ACHN (cell line): ENCODE results near the gene SNX9.
A peak's percentile ranks its signal among the peaks of the same experiment; 100 is the strongest.
"Not testable (repeated sequence)": the region's sequence is repeated elsewhere in the genome, so short reads cannot be mapped to it uniquely, and the experiment has no call there.

Experiments
- DNase-seq: peaks from one replicate; pipeline ENCODE4 v3.0.0-alpha.2; 2015
- in situ Hi-C: cut with HindIII; loops from 2 replicates; pipeline ENCODE4 v1.10.0; 2017; ENCODE audit warnings: low sequenced_read_pairs, low pct_ligation_motif_present, low pct_unique_long_range_greater_than_20kb

The SNX9 gene

DNA sequence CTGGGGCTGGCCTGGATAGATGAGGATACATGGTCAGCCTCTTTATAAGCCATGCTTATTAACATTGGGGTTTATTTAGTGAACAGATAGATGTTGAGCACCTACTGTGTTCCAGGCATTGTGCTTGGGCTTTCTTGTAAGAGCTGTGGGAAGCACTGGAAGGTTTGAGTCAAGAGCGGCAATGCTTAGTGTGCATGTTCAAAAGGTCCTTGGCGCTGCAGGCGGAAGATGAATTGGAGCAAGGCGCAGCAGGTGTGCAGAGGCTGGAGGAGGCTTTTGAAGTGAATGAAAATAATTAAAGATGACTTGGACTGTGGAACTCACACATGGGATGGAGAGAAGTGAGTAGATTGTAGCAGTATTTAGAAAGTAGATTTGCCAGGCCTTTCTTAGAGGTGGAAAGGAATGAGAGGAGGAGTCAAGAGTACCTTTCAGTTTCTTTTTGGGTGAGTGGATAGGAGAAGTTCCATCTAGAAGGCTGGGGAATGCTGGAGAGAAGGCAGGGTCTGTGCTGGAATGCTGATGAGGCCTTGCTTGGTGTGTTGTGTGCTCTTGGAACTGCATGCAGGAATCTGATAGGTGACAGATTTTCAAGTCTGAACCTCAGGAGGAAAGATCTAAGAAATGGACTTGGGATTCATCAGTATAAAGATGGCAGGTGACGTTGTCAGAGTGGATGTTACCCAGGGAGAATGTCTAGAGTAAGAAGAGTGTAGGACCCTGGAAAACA, 26.4 kb downstream of the SNX9 start:
- in situ Hi-C loops: no loop called here

DNA sequence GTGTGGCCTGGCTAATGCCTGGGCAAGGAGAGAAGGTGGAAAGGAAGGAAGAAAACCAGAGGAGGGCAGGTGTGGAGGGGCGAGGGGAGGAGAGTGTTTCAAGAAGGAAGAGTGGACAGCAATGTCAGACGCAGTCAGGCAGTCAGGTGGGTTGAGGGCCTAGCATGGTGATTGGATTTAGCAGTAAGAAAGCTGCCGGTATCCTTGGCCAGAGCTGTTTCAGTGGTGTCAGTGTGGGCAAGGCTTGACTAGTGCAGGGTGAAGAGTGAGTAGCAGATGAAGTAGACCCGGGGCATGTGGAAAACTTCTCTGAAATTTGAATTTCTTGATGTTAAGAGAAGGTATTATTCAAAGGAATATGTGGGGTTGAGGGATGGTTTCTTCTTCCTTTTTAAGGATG, 27.0 kb downstream of the SNX9 start:
- no peak for DNase-seq
- in situ Hi-C loops: no loop called here

More for the DNA sequence above, 26.4 kb downstream of the SNX9 start:
- no peak for DNase-seq

DNA sequence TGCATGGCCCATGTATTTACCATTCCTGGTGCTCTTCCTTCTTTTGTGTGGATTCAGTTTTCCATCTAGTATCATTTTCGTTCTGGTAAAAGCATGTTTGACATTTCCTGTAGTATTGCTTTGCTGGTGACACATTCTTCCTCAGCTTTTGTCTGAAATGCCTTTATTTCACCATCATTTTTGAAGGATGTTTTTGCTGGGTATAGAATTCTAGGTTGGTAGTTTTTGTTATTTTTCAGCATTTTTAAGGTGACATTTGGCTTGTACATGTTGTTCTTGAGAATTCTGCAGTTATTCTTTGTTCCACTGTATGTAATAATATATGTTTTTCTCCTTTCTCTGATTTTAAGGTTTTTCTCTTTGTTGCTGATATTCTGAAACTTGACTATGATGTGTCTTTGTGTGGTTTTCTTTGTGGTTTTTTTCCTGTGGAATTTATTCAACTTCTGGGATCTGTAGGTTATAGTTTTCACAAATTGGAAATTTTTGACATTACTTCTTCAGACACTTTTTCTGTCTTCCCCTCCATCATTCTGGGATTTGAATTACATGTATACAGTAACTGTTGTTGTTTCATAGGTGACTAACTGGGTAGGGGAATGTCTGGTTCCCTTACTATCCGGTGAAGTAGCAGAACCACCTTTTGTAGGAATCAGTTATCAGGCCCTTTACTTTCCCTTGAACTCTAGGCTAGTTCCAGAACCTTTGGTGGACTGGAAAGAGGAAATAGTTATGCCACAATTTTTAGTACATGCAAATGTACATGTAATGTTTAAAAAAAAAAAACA, 30.2 kb downstream of the SNX9 start:
- DNase-seq: no peak
- in situ Hi-C loops: no loop called here

DNA sequence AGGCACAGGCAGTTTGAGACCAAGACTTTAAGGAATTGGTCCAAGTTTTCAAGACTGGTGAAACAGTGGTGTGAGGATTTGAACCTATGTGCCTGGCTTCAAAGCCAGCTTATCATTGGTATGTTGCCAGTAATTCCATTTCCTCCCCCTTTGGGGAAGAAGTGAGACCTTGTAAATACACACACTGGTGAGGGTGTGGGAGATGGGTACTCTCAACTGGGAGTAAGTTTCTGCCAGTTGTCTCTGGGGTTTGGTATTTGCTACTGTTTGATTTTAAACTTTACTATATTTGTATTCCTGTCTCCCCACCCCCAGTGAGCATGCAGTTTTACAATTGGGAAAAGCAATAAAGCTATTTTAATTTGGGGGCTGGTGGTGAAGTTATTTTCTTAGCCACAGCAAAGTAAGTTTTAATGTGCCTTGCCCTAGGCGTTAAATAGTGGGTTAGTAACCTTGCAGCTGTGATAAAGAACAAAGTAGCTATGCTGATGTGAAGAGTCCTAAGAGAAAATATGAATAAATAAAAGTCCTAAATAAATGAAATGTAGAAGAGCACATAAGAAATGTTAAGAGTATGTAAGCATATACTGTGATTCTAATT, 31.0 kb downstream of the SNX9 start:
- in situ Hi-C loops: no loop called here
- DNase-seq: no peak

DNA sequence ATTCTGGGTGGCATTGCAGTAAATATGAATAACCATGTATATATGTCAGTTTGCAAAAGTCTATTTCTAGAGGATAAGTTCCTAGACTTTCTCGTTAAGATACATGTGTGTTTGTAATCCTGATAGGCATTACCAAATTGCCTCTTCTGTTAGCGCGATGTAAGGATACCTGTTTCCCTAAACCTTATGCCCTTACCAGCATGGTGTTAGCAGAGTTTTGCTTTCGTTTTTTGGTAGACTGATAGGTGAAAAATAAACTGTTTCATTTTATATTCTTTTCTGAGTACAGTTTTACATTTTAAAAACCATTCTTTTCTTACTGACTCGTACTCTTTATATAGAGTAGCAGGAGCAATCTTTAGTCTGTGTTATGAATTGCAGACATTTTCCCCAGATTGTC, 32.3 kb downstream of the SNX9 start:
- in situ Hi-C loops: no loop called here
- no peak for DNase-seq

DNA sequence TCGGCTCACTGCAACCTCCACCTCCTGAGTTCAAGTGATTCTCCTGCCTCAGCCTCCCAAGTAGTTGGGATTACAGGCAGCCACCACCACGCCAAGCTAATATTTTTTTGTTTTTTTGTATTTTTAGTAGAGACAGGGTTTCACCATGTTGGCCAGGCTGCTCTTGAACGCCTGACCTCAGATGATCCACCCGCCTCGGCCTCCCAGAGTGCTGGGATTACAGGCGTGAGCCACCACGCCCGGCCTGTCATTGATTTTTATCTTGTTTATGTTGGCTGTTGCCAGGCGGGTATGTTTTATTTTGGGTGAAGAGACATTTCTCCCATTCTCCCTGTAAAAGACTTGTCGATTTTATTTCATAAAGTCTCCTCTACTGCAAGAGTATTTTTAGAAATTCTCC, 32.8 kb downstream of the SNX9 start:
- in situ Hi-C loops: not testable (repeated sequence)

DNA sequence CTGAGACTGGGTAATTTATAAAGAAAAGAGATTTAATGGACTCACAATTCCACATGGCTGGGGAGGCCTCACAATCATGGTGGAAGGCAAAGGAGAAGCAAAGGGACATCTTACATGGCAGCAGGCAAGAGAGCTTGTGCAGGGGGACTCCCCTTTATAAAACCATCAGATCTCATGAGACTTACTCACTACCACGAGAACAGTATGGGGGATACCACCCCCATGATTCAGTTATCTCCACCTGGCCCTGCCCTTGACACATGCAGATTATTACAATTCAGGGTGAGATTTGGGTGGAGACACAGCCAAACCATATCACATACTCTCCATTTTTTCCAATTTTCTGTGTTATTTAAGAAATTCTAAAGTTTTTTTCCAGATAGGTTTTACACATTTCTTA, 35.6 kb downstream of the SNX9 start:
- DNase-seq, in situ Hi-C loops: not testable (repeated sequence)

More for the DNA sequence above, 32.8 kb downstream of the SNX9 start:
- DNase-seq: not testable (repeated sequence)

DNA sequence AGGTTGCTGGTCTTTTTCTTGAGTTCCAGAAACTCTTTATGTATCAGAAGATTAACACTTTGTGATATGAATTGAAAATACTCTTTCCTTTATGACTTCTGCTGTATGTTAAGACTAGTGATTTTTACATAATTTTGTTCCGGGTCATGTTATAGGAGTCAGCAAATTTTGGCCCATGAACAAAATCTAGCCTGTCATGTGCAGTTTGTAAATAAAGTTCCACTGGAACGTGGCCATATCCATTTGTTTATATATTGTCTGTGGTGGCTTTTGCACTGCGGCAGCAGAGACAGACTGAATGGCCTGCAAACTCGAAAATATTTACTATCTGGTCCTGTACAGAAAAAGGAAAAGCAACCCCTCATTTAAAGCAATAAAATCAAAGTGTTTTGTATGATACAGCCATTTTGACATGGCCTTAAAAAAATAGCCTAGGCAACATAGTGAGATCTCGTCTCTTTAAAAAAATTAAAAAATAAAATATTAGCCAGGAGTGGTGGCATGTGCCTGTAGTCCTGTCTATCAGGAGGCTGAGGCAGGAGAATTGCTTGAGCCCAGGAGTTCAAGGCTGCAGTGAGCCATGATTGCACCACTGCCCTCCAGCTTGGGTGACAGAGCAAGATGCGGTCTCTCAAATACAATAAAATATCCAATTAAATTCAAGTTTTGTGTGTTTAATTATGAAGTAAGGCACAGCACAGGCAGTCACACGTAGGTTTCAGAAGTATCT, 36.9 kb downstream of the SNX9 start:
- in situ Hi-C loops: no loop called here
- DNase-seq: no peak

DNA sequence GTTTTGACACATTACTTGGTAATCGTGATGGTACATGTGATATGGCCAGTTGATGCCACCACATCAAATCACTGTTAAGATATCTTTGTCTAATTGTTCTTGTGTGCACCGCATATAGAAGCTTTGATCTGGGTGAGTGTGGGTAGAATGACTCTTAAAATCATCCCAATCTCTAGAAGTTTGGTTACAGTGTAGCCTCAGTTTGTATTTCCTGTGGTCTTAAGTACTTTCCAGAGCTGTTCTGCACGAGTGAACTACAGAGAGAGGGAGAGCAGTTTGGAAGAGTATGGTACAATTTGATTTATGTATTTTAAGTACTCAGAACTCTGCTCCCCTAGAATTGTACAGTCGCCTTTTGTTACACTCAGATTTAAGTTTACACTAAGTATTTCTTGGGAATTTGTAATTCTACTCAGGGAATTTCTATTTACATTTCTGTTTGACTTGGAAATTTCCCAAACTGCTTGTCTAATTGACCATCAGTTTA, 37.5 kb downstream of the SNX9 start:
- in situ Hi-C loops: no loop called here
- peak; percentile 10 for DNase-seq

DNA sequence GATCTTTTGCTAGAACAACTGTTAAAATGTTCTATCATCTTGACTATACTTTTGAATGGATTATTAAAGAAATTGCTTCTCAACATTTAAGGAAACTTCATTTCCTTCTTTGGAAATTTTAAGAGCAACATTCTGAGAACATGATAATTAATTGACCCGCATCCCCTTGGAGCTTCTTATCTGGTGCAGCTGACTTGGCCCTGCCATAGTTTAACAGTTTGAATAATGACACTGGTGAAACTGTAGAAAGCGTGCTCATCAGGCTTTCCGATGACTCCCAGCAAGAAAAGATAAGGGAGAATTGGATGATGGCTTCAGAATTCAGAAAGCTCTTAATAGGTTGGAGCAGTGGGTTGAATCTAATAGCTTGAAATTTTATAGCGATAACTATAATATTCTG, 38.1 kb downstream of the SNX9 start:
- in situ Hi-C loops: no loop called here
- DNase-seq: no peak

DNA sequence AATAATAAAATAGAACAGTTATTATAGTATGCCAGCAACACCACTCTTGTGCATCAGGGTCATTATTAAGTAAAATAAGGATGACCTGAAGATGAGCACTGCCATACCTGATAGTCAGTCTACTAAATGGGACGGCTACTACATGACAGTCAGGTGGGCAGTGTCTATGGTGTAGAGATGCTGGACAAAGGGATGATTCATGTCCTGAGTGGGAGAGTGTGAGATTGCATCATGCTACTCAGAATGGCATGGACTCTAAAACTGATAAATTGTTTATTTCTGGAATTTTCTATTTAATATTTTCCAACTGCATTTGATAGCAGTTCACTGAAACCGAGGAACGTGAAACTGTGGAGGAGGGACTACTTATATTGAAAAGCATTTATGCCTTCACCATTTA, 38.8 kb downstream of the SNX9 start:
- peak; percentile 33 for DNase-seq
- in situ Hi-C loops: no loop called here

DNA sequence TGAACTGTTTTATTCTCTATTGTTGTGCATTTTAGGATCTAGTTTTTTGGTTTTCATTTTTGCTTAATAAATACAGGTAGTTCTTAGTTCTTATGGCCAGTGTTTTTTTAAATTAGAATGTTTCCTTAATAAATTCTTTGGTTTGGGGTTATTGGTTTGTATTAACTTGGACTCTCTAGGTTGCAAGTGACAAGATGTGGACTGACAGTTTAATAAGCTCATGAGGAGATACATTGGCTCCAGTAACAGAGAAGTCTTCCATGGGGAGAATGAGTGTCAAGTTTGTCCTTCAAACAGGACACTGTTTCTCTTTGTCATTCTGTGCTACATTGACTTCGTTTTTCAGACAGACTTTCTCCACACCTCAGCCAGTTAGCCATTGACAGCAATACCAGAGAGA, 39.7 kb downstream of the SNX9 start:
- in situ Hi-C loops: no loop called here
- DNase-seq: no peak

DNA sequence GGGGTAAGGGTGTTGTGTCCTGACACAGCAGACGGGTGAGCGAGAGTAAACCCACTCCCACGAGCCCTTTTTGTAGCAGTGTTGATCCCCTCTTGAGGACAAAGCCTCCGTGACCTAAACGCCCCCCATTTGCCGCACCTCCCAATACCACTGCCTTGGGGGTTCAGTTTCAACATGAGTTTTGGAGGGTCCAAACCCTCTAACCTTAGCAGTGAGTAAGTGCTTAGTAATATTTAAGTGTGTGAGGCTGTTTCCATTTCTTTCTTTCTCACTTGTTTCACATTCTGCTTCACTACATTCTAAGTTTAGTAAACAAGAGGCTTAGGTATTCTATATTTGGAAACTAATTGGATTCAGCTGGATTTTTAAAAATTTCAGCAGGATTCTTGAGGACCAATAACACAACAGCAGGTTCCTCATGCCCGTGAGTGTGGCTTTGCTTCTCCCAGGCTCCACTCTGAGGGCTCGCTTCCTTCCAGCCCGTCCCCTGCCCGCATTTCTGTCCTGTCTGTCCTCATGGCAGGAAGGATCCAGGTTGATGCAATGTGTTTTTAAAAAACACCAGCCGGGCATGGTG, 41.2 kb downstream of the SNX9 start:
- in situ Hi-C loops: no loop called here

DNA sequence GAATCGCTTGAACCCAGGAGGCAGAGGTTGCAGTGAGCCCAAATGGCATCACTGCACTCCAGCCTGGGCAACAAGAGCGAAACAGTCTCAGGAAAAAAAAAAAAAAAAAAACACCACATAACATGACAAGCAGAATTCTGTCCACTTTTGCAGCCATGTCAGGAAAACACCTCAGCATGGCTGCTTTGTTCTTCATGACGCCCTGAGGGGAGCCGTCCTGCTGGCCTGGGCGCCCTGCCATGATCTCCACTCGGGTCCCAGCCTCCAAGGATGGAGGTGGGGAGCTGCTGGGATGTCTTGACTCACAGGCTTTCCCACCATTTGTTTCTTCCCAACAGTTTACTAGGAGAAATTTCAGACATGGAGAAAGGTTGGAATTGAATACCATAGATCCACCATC, 42.2 kb downstream of the SNX9 start:
- in situ Hi-C loops: no loop called here
- no peak for DNase-seq

More for the DNA sequence above, 41.2 kb downstream of the SNX9 start:
- no peak for DNase-seq

DNA sequence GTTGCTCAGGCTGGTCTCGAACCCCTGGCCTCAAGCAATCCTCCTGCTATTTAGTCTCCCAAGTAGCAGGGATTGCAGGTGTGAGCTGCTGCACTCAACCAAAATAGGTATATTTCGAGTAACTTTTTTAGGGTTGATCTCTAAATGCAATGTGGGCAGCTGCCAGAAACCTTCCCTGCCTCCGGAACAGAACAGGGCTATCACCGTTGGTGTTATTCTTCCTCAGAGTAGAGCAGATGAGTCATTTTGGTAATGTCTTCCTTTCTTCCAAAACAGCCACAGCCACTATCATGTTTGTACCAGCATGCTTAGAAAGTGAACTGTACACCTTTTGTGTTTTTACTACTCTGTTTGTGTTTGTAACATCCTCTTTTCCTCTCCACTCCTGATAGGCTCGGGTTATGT, 44.1 kb downstream of the SNX9 start:
- DNase-seq: peak; percentile 2
- in situ Hi-C loops: no loop called here

DNA sequence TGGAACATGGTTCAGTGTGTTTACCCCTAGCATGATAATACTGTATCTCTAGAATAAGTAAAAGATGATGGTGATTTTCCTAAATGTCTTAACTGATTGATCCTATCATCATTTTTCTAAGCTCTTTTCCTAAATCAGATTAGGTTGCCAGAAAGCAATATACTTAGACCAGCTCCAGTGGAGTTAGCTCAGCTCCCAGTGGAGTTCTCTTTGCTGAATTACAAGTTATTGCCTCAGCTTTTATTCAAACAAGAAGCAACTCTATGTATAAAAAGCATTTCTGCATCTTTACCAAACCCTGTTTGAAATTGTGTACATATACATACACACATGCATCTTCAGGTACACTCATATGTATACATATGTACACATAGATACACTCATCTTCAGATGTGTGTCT, 44.9 kb downstream of the SNX9 start:
- no peak for DNase-seq
- in situ Hi-C loops: no loop called here

DNA sequence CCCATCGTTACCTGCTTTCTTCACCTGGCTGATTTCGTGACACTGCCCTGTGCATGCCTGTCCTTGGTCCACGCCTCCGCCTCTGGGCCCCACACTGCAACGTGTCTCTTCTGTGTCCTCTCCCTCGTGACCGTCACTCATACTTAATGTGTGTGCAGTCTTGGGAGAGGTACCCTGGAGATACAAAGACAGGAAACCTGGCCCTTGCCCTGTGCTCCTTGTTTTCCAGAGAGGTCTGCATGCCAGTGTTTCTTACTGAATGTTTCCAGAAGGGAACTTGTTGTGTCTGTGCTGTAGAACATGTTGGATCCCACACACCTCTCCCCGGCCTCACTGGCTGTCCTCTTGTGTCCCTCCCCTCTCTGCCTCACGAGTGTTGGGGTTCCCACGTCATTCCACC, 45.8 kb downstream of the SNX9 start:
- in situ Hi-C loops: no loop called here

DNA sequence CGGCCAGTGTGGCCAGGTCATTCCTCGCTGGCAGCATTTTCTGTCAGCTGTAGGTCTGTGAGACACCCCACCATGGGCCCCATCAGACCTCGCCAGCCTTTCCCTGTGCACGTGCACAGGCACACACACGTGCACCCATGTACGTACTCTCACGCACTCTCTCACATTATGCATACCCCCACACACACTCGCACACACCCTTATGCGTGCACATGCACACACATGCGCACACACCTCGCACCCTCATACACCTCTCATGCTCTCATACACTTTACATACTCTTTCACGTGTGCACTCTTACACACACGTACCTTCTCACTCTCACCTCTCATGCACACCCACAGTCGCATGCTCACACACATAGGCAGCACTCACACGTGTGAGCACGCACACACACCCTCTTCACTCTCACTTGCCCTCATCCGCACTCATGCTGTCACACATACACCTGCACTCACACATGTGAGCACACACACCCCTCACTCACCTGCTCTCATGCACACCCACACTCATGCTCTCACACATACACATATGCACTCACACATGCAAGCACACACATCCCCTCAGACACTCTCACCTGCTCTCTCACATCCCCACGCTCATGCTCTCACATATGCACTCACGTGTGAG, 46.7 kb downstream of the SNX9 start:
- in situ Hi-C loops: loop anchor here (10.0 kb wide), 1 partner anchor 105 kb away; no protein-coding TSS in a partner anchor
- DNase-seq: no peak

More for the DNA sequence above, 45.8 kb downstream of the SNX9 start:
- DNase-seq: no peak
